GM12891 (cell line): ENCODE measurements around the gene TAOK1.

Experiments
- DNase-seq: peaks from one replicate; pipeline ENCODE4 v3.0.0; 2011; ENCODE audit warnings: low spot score; ENCODE audit not compliant: insufficient read length
- FAIRE-seq: peaks from 2 replicates; lab custom pipeline; 2011; peaks lifted over from hg19 to GRCh38; lab: Jason Lieb, UNC
- PAX5 ChIP-seq: IDR thresholded peaks from 2 replicates; pipeline ENCODE4 v1.6.1; 2011; ENCODE audit warnings: low read length, moderate library complexity, mild to moderate bottlenecking; ENCODE audit not compliant: insufficient read depth, severe bottlenecking
- POLR2A ChIP-seq: IDR thresholded peaks from 2 replicates; pipeline ENCODE4 v1.6.1; 2011; ENCODE audit warnings: low read depth, low read length, control low read depth
- POLR2AphosphoS5 ChIP-seq: IDR thresholded peaks from 2 replicates; pipeline ENCODE4 v1.6.1; 2011; ENCODE audit warnings: low read depth, low read length, control low read depth
- POU2F2 ChIP-seq: IDR thresholded peaks from 2 replicates; pipeline ENCODE4 v1.6.1; 2011; ENCODE audit warnings: low read depth, mild to moderate bottlenecking, control low read depth, low read length, moderate library complexity
- SPI1 ChIP-seq: IDR thresholded peaks from 2 replicates; pipeline ENCODE4 v1.6.1; 2011; ENCODE audit warnings: low read depth, low read length, control low read depth
- TAF1 ChIP-seq: IDR thresholded peaks from 2 replicates; pipeline ENCODE4 v1.6.1; 2011; ENCODE audit warnings: low read depth, low read length, control low read depth

The TAOK1 gene

GRCh38 chr17:29559640-29560039 is 169.5 kb downstream of the TAOK1 start:
- DNase-seq (no peak), FAIRE-seq (no peak)
- TF ChIP-seq SPI1 (no peak), POU2F2 (no peak)

GRCh38 chr17:29560316-29560715 is 170.2 kb downstream of the TAOK1 start:
- FAIRE-seq = peak; percentile 23
- DNase-seq = no peak
- TF ChIP-seq POU2F2 (no peak), SPI1 (peak; percentile 93), POLR2A (no peak), POLR2AphosphoS5 (no peak)

GRCh38 chr17:29561554-29562517 is 171.7 kb downstream of the TAOK1 start:
- no peak for DNase-seq
- TF ChIP-seq SPI1 = peak; percentile 58
- no peak for TF ChIP-seq POLR2AphosphoS5
- FAIRE-seq = peak; percentile 84

GRCh38 chr17:29562615-29563014 is 172.5 kb downstream of the TAOK1 start:
- TF ChIP-seq TAF1 = no peak
- DNase-seq = no peak
- no peak for FAIRE-seq

- FAIRE-seq = no peak
- TF ChIP-seq PAX5 (no peak), POLR2A (no peak), POLR2AphosphoS5 (no peak), TAF1 (no peak), POU2F2 (no peak), SPI1 (no peak)
- DNase-seq = no peak
These were observed 173.7 kb downstream of the TAOK1 start for GRCh38 chr17:29563816-29564215.

- peak; percentile 85 for FAIRE-seq
- TF ChIP-seq TAF1 = no peak
- no peak for TF ChIP-seq POU2F2
- TF ChIP-seq POLR2AphosphoS5 = no peak
- no peak for TF ChIP-seq PAX5
- TF ChIP-seq POLR2A = no peak
- TF ChIP-seq SPI1 = no peak
- no peak for DNase-seq
These were observed 175.7 kb downstream of the TAOK1 start for GRCh38 chr17:29565643-29566472.

- DNase-seq = peak; percentile 63
- peak; percentile 70 for FAIRE-seq
- no peak for TF ChIP-seq POLR2A
- no peak for TF ChIP-seq POU2F2
- no peak for TF ChIP-seq POLR2AphosphoS5
These were observed 176.5 kb downstream of the TAOK1 start, which contains the start of gene ABHD15 for GRCh38 chr17:29566473-29567303. ABHD15 (minus strand) TSS chr17:29567037; CDS start chr17:29566966, 71 bp downstream.

- no peak for DNase-seq
- no peak for TF ChIP-seq PAX5
- no peak for TF ChIP-seq POLR2A
- no peak for TF ChIP-seq SPI1
- TF ChIP-seq POU2F2 = no peak
- no peak for TF ChIP-seq TAF1
- TF ChIP-seq POLR2AphosphoS5 = no peak
These were observed 177.1 kb downstream of the TAOK1 start for GRCh38 chr17:29567304-29567553.

GRCh38 chr17:29567554-29568330 is 177.6 kb downstream of the TAOK1 start:
- TF ChIP-seq POU2F2 = no peak
- no peak for TF ChIP-seq SPI1
- TF ChIP-seq TAF1 = peak; percentile 19
- peak; percentile 84 for DNase-seq
- FAIRE-seq = peak; percentile 72

More at GRCh38 chr17:29567304-29567553, 177.1 kb downstream of the TAOK1 start:
- no peak for FAIRE-seq
